RPMI8226 (cell line): ENCODE data around the gene AFDN.

Experiments used
- DNase-seq: peaks from one replicate; pipeline ENCODE4 v3.0.0-alpha.2; 2015

The AFDN gene, protein sequence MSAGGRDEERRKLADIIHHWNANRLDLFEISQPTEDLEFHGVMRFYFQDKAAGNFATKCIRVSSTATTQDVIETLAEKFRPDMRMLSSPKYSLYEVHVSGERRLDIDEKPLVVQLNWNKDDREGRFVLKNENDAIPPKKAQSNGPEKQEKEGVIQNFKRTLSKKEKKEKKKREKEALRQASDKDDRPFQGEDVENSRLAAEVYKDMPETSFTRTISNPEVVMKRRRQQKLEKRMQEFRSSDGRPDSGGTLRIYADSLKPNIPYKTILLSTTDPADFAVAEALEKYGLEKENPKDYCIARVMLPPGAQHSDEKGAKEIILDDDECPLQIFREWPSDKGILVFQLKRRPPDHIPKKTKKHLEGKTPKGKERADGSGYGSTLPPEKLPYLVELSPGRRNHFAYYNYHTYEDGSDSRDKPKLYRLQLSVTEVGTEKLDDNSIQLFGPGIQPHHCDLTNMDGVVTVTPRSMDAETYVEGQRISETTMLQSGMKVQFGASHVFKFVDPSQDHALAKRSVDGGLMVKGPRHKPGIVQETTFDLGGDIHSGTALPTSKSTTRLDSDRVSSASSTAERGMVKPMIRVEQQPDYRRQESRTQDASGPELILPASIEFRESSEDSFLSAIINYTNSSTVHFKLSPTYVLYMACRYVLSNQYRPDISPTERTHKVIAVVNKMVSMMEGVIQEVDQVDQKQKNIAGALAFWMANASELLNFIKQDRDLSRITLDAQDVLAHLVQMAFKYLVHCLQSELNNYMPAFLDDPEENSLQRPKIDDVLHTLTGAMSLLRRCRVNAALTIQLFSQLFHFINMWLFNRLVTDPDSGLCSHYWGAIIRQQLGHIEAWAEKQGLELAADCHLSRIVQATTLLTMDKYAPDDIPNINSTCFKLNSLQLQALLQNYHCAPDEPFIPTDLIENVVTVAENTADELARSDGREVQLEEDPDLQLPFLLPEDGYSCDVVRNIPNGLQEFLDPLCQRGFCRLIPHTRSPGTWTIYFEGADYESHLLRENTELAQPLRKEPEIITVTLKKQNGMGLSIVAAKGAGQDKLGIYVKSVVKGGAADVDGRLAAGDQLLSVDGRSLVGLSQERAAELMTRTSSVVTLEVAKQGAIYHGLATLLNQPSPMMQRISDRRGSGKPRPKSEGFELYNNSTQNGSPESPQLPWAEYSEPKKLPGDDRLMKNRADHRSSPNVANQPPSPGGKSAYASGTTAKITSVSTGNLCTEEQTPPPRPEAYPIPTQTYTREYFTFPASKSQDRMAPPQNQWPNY (N-terminal part only)

DNA sequence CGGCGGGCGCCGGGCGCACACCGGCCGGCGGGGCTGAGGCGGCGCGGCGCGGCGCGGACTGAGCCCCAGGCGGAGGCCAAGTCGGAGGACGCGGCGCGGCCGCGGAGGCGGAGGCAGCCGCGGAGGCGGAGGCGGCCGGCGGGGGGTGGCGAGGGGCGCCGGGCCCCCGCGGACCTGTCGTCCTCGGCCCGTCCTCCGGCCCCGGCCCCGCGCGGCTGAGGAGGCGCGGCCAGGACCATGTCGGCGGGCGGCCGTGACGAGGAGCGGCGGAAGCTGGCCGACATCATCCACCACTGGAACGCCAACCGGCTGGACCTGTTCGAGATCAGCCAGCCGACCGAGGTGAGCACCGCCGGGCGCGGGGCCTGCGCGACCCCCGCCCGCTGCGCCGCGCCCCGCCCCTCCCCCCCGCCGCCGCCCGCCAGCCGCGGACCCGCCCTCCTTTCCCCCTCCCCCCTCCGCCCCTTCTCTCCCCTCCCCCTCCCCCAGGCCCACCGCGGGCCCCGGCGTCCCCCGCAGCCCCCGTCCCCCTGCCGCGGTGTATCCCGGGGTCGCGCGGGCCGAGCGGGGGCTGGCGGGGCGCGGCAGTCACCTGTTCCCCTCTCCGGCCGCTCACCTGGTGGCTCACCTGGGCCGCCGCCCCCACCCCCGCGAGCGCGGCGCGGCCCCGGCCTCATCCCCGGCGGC lies at the start of gene AFDN:
TSS of gene AFDN (plus strand) at position 16 of the 687 bp plus-strand sequence. CDS start at position 238, 222 bp downstream.
- DNase-seq = no peak

DNA sequence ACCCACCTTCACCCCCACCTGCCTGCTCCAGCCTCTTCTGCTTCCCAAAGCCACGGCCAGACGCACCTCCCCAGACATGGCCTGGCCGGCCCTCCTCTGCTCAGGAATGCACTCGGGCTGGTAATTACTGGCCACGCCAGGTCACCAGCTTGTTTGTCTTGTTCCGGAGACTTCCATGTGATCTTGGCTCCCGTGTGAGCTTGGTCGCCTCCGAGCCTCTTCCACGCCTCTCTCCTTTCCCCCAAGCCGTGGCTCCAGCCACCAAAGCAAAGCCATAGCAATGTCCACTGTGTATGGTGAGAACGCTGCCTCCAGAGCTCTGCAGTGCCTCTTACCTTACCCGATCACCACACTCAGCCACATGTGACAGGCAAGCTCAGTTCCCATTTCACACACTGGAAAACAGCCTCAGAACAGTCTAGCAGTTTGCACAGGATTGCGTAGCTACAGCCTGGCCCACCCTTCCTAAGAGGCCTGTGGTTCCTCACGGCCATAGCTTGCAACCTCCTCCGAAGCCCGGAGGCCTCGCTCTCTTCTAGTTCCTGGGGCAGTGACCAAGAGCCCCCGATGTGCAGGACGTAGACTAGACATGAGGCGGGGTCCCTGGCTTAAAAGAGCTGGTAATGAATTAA lies 48.1 kb upstream of the AFDN start:
- no peak for DNase-seq

DNA sequence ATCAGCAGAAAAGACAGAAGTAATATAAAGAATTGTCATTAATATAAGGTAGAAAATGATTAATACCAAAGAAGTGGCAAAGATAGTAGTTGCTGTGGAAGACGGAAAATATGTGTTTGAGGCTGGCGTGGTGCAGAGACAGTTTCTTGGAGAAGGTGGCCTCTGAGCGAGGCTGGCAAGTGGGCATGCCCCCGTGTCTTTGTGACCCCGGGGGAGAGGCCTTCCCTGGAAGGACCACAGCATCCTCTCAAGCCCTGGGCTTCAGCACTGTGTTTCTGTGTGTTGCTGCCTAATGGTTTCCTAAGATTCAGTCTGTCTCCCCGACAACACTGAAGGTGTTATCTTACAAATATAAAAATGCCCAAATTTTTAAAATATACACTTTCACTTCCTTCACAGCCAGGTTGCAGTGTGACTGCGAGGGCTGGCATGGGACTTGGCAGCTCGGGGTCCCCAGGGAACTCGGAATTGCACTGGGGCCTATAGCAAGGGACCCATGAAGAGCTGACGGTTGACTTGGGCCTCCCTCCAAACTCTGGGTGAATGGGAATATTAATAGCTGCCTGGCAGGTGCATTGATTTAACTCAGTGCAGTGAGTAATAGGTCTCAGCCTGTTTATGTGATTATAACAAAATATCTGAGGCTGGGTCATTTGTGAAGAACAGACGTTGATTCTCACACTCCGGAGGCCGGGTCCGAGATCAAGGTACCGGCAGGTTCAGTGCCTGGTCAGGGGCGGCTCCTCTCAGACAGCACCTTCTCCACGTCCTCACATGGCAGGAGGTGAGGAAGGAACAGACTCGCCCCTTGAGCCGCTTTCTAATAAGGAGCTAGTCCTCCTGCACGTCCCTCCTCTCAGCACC lies 47.4 kb upstream of the AFDN start:
- no peak for DNase-seq

DNA sequence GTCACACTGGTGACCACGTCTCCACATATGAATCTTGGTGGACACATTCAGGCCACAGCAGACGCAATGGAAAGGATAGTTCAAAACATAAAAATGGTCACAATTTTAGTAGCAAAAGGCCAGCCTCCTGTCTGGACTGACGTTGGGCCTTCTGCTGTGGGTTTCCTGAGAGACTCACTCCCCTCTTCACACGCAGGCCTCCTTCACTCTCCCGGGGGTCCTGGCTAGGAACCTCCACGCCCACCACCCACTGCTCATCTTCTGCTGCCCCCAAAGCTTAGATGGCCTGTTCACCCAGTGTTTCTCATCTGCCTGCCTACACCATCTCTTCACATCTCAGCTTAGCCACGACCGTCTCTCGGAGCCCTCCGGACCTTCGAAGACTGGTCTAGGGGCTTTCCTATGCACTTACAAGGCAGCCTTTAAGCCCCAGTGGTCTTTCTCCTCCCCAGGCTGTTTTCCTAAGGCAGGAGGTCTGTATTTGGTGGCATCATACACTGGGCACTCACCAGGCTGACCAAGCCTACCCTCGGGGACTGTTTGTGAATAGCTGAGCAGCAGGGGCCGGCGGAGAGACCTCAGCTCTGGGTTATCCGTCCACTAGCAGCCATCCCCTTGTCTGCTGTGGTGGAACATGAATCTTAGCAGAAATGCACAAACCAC lies 46.6 kb upstream of the AFDN start:
- no peak for DNase-seq

DNA sequence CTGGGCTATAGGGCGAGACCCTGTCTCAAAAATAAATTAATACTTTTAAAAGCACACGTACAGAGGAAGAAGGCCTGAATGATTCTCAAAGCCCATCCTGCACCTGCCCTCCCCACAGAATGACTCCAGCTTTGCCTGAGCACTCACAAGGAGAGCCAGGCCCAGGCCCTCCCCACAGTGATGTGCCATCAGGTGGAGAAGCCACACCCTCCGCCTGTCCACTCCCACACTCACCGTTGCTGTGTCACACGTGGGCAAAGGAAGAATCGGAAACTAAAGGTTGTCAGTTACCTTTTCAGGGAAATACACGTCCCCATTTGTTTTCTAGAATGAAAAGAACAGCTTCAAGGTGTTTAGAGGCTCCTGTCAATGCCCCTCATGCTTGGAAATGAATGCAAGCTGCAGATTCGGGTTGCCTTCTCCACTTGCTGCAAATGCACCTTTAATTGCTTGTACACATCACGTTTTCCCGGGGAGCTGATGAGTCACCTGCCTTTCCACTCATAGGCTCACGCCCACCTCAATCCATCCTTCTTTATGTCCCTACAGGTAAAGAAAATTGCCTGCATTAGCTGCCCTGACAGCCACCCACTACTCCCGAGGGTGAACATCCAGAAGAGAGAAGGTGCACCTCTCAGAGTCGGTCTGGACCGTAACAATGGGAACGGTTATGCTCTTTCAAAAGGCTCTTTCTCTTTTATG lies 45.5 kb upstream of the AFDN start:
- DNase-seq = no peak

DNA sequence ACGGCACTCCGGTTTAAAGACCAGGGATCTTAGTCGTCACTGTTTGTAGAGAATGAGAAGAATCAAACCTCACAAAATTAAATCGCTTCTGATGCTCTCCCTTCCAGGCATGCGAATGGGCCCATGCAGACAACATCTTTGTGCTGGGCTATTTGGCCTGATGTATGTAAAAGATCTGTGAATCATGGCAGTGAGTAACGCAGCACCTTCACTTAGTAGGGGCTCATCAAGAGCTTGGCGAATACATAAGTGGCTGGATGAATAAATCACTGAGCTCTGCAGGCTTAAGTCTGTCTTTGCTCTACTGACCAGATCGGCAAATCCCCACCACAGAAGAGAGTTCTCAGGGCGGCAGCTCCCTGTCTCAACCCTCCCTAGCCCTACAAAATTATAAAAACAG lies 44.8 kb upstream of the AFDN start:
- DNase-seq = no peak

DNA sequence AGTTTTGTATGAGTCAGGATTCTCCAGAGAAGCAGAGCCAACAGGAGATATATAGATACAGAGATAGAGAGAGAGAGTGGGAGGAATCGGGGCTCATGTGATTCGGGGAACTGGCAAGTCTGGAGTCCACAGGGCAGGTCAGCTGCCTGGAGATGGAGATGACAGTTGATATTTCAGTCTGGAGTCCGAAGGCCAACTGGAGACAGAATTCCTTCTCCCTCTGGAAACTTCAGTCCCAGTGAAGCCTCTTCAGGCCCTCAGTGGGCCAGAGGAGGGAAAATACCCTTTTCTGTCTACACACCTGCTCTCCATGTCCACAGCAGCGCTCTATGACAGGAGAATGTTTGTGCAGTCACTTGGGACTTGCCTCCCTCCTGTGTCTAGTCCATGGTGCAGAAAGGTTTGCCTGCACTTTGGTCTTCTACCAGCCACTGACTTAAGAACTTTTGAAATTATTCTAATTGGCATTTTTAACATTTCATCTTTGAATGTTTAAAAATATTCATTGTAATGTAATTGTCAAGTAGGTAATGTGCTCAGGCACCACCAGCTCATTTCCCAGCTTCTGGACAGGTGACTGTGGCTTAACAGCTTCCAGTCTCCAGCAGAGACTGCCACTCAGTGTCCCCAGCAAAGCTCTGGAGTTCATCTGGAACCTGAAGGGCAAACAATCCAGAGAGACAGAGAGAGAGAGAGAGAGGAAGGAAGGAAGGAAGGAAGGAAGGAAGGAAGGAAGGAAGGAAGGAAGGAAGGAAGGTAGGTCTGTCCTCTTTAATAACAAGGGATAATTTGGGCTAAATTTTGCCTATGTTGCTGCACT lies 43.8 kb upstream of the AFDN start:
- DNase-seq = no peak

DNA sequence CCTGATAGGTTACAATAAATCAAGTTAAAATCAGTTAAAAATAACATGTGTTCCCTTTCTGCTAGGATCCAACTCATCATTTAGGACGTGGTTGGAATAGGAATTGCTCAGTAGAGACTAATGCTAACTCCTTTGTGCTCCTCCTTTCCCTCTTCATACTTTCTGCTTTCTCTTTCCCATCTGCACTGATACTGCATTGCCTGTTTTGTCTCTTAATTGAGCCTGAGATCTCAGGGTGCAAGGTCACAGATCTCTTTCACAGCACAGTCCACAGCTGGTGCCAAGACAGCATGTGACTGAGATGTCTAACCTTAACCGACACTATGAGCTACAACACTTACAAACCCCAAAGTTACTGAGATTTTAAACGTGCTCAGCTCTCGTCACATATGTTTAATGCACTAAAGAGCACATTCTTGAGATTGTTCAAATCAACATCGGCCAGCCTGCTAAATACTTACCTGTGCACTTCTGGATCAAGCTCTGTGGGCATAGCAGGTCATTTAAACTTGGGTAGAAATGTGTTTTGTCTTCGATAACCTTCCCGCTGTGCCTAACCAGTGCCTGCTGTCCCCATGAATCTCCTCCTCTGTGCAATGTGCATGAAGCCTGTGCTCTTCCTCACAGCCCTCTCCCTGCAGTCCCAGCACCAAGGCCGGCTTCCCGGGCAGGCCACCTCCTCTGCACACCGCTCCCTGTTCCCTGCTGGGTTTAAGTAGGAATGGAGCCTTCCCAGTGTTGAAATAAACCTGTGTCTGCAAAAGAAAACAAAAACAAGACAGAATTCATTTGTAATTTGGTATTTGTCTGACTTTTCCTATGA lies 39.6 kb upstream of the AFDN start:
- no peak for DNase-seq

DNA sequence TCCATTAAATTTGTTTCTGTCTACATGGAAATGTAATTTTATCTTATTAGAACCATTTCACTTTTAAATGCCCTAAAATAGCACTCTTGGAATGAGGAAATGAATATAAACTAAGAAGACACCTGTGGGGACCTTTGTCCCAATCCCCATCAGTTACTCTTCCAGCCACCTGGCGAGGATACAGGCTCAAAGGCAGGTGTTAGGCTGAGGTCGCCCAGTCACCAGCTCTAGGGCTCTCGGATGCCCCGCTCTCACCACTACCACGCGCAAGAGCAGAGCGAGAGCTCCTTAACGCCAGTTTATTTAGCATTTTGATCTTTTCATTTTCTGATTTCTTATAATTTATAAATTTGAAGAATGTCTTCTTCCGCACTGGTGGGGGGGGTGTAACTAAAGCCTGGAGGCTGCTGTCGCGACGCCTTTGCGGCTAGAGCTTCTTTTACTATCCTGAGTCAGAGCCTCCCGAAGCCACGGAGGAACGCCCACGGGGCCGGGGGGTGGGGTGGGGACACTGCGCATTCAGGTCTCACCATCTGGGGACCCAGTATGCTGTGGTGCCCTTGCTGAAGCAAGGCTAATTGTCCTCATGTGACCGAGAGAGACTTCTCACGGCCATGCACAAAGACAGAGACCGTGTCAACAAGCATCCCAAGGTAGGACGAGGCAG lies 38.7 kb upstream of the AFDN start:
- no peak for DNase-seq

DNA sequence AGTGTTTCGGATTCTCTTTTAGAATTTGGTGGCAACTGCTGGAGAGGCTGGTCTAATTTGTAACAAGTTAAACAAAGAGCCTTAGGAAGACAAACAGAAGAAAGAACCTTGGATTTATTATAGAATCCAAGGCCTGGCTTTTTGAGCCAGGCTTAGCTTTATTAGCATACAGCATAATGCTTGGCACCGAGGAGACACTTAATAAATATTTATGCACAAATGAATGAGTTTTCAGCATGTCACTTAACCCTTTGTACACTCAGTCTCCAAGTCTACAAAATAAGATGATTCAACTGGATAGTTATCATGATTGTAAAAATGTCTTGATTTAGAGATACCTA lies 38.2 kb upstream of the AFDN start:
- no peak for DNase-seq

DNA sequence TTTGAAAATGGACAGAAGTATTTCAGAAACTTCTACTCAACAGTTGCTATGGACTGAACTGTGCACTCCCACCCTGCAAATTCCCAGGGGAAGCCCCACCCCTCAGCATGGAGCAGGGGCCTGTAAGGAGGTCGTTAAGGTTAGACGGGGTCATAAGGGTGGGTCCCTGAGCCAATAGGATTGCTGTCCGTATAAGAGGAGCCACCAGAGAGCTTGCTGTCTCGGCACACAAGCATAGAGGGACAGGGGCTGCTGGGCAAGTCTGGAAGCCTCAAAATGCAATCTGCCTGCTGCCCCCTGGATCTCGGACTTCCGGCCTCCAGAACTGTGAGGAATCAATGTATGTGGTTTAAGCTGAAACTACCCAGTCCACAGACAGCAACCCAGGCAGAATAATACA lies 37.4 kb upstream of the AFDN start:
- no peak for DNase-seq

DNA sequence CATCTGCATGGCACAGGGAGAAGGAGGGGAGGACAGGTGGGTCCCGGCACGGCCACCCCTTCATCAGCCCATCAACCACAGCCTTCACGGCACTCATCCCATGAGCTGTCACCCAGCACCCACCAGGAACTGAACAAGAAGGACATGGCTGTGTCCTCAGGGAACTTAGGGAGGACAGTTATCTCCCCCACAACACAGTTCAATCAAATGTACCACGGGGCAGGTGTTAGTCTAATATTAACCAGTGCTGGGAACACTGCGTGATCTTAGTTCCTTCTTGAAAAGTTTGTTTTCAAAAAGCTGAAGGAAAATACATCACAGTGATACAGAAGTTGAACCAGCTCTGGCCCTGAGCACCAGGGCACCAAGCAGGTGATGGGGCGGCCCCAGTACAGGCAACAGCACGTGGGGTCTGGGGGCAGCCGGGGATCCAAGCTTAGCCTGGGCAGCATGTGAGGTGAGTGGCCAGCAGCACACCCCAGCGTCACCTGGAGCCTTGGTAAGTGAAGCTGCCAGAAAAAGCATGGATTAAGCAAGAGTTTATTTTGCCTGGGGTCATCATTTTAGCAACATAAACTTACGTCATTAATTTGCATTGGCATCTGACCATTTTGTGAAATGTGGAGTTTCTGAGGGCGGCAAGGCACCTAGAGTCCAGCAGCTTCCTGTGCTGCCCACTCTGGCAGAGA lies 35.5 kb upstream of the AFDN start:
- peak; percentile 69 for DNase-seq

DNA sequence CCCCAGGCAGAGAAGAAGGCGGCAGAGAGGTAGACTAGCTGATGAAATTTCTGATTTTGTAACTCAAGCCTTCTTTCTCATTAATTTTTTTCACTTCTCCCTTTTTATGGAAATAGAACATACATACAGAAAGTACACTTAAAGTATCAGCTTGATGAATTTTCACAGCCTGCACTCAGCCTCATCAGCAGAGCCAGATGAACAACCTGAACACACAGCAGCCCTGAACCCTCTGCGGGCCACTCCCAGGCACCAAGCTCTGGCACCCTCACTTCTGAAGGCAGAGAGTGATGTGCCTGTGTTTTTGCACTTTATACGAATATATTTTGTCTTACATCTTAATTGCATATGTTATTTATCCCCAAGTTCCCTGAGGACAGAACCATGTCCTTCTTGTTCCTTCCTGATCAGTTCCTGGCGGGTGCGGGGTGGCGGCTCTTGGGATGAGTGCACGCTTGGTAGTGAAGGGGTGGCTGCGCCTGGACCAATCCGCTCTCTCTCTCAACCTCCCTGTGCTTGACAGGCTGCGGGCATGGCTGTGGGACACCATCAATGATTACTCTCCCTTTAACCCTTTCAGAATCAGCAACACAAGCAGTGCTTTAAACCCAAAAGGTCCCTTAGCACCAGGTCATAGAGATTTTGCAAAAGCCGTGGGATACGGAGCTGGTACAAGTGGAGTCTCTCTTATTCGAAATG lies 34.8 kb upstream of the AFDN start:
- DNase-seq = no peak

DNA sequence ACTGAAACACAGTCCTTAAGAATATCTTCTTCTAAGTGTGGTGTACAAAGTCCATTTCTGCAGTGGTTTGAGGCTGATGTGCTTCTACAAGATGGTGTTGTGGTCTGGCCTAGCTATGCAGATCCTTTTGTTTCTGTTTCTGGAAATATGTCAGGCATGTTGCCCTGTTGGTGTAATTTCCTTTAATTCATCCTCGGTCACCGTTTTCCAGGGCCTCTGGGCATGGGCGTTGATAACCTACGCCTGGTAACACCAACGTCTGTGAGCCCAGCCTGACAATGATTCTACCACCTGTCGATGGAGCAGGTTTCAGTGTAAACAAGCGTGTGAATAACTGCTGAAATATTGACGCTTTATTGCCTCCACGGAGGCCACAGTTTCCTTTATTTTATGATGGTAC lies 33.3 kb upstream of the AFDN start:
- no peak for DNase-seq

DNA sequence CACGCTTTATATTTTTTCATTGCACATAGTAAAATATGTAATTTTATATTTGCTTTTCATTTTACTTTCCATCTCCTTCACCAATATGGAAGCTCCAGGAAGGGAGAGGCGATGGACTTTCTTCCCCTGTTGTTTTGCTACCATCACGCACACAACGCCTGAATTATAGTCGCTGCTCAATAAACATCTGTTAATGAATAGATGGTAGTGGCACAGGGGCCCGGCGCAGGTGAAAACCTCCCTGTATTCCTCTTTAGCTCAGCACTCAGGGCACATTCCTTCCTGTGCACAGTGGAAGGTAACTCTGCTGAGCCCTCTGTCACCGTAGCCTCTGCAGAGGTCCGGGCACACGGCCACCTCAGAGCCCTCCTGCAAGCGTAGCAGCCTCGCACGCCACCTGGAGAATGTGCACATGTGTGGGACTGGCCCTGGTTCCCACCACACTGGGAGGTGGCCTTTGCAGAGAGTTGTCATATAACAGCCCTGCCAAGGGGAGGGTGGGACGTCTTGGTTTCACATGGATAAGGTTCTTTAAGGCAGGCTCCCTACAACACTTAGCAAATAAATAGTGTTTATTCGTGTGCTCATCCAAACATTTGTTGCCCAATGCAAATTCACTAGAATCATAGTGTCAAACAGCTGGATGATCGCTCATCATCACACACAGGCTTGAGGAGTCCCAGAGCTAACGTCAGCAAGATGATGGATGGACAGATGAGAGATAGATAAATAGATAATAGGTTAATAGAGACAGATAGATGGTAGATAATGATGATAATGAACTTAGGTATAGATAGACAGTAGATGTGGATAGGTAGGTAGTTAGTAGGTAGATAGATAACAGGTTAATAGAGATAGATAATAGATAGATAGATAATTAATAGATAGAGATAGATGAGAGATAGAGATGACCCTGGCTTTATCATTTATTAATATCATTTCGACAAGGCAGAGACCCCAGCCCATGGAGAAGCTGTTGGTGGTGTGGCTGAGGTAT lies 32.3 kb upstream of the AFDN start:
- DNase-seq = peak; percentile 27
